Natural killer cell (primary cell): Measurements from ENCODE around the gene VN1R5. TPM values are rescaled to one million over a fixed set of nuclear protein-coding genes. Genes with fewer than 3 reads are reported as not detected.

Experiments used
- ATAC-seq, 3 donors: fragments of 150-1000 bp in 2 of 3; fragments of 200-7000 bp in 1 of 3; cut with Tn5 transposase; 1 replicate in 1 of 3; 2 replicates in 2 of 3; pipeline ENCODE4 v1.10.0; 2021; ENCODE audit warnings: mild to moderate bottlenecking in 2 of 3, moderate library complexity in 2 of 3
- DNase-seq, 2 donors: peaks; one replicate each; pipeline versions ENCODE4 v3.0.0 to v3.0.0-alpha.2; 2013 to 2021; ENCODE audit warnings: mixed read lengths in 1 of 2
- H3K27ac ChIP-seq: one replicate; pipeline ENCODE4 v1.5.1; 2013; ENCODE audit warnings: mild to moderate bottlenecking, low read length
- H3K27me3 ChIP-seq: one replicate; pipeline ENCODE4 v1.6.1; 2013; ENCODE audit warnings: low read length; ENCODE audit not compliant: control insufficient read depth, insufficient read depth
- H3K36me3 ChIP-seq: one replicate; pipeline ENCODE4 v1.6.1; 2013; ENCODE audit warnings: low read length; ENCODE audit not compliant: control insufficient read depth, insufficient read depth
- H3K4me1 ChIP-seq: one replicate; pipeline ENCODE4 v1.6.1; 2013; ENCODE audit warnings: low read length; ENCODE audit not compliant: control insufficient read depth, insufficient read depth
- H3K4me3 ChIP-seq: one replicate; pipeline ENCODE4 v1.5.1; 2013; ENCODE audit warnings: low read length
- H3K9me3 ChIP-seq: one replicate; pipeline ENCODE4 v1.6.1; 2013; ENCODE audit warnings: low read length; ENCODE audit not compliant: control insufficient read depth, insufficient read depth
- H3K27ac Mint-ChIP-seq, 2 donors: one replicate each; pipeline ENCODE4 v1.8.0; 2022; ENCODE audit warnings: mild to moderate bottlenecking in 2 of 2, mixed read lengths in 2 of 2, moderate library complexity in 1 of 2
- H3K27me3 Mint-ChIP-seq, 2 donors: one replicate each; pipeline ENCODE4 v1.8.0; 2022; ENCODE audit warnings: low read depth in 2 of 2, mixed read lengths in 2 of 2
- H3K36me3 Mint-ChIP-seq: one replicate; pipeline ENCODE4 v1.8.0; 2022; ENCODE audit warnings: mixed read lengths
- H3K4me1 Mint-ChIP-seq, 2 donors: one replicate each; pipeline ENCODE4 v1.8.0; 2022; ENCODE audit warnings: mixed read lengths in 2 of 2
- H3K4me3 Mint-ChIP-seq: one replicate; pipeline ENCODE4 v1.8.0; 2022; ENCODE audit warnings: mild to moderate bottlenecking, moderate library complexity, mixed read lengths
- H3K9me3 Mint-ChIP-seq, 2 donors: one replicate each; pipeline ENCODE4 v1.8.0; 2022; ENCODE audit warnings: mixed read lengths in 2 of 2
- WGBS: methylation state at CpG from one replicate; pipeline ENCODE4 v1.1.7; 2013; ENCODE audit warnings: missing lambda C conversion rate; ENCODE audit not compliant: insufficient coverage; 5-methylcytosine and 5-hydroxymethylcytosine counted together
- intact Hi-C: fragments of 100-400 bp; cut with micrococcal nuclease; formaldehyde crosslinking; loops from one replicate; pipeline ENCODE4 v1.14.2; 2022
- total RNA-seq, 4 donors: library from RNA; stranded (reverse); fragments of 120-200 nt in 1 of 4; gene quantifications; one replicate each; pipeline versions ENCODE4 v1.2.3 to v1.2.4, GENCODE V29; 2013 to 2022
- TF ChIP-seq, protein P1 (sequence below): fragments of 200-600 bp; IDR thresholded peaks from one replicate; pipeline ENCODE4 v1.8.0; 2022; ENCODE audit warnings: antibody characterized with exemption

VN1R5 gene
- total RNA-seq, 3 donors from 2014 or later (not counting 1 experiment from before 2014, with no cell fraction given), result not detected

DNA sequence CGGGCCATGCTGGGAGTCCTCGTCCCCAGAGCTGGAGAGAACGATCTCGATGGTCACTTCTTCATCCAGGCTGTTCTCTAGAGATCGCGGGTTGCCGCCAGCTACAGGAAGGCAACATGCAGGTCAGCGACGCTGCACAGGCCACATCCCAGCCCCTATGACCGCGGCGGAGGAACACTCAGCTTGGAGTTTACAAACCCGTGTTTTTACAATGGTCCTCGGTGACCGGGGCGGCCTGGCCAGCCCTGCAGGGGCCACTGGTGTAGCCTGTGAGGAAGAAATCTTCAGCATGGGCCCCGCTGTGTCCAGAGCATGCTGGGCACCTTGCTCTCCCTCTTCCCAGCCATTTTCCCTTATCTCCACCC is 45.3 kb downstream of the VN1R5 start:
- Mint-ChIP-seq H3K36me3 (peaks cover 13% of the 10 kb centered on the region), H3K27ac (no peak overlapping the region), H3K4me3 (no peak overlapping the region), H3K4me1 (no peaks in the 10 kb centered on the region), H3K27me3 (no peaks in the 10 kb centered on the region), H3K9me3 (no peaks in the 10 kb centered on the region)
- intact Hi-C loops, result no loop called here
- Histone ChIP-seq H3K4me1 (no peaks in the 10 kb centered on the region), H3K36me3 (peaks cover 14% of the 10 kb centered on the region), H3K27me3 (no peaks in the 10 kb centered on the region), H3K9me3 (no peaks in the 10 kb centered on the region), H3K4me3 (no peak overlapping the region), H3K27ac (no peak overlapping the region)
- DNase-seq (no peak), ATAC-seq (no peak)
- 94% methylated on average over 17 of the region's 17 CpGs for WGBS
- TF ChIP-seq, protein P1, sequence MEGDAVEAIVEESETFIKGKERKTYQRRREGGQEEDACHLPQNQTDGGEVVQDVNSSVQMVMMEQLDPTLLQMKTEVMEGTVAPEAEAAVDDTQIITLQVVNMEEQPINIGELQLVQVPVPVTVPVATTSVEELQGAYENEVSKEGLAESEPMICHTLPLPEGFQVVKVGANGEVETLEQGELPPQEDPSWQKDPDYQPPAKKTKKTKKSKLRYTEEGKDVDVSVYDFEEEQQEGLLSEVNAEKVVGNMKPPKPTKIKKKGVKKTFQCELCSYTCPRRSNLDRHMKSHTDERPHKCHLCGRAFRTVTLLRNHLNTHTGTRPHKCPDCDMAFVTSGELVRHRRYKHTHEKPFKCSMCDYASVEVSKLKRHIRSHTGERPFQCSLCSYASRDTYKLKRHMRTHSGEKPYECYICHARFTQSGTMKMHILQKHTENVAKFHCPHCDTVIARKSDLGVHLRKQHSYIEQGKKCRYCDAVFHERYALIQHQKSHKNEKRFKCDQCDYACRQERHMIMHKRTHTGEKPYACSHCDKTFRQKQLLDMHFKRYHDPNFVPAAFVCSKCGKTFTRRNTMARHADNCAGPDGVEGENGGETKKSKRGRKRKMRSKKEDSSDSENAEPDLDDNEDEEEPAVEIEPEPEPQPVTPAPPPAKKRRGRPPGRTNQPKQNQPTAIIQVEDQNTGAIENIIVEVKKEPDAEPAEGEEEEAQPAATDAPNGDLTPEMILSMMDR, result no peak

DNA sequence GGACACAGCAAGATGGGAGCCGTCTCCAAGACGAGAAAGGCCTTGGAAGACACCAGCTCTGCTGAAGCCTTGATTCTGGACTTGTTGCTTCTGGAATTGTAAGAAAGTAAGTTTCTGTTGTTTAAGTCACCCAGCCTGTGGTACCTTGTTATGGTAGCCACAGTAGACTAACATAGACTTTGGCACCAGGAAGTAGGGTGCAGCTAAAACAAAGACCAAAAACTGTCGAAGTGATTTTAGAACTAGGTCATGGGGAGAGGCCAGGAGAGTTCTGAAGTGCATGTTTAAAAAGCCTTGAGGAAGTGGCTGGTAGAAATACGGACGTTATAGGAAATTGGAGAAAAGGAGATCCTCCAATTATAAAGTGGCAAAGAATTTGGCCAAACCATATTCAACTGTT is 47.3 kb downstream of the VN1R5 start:
- intact Hi-C loops, result no loop called here
- Histone ChIP-seq H3K27me3 (no peaks in the 10 kb centered on the region), H3K9me3 (no peaks in the 10 kb centered on the region), H3K4me3 (no peak overlapping the region), H3K36me3 (peaks cover 24% of the 10 kb centered on the region), H3K4me1 (no peaks in the 10 kb centered on the region), H3K27ac (no peak overlapping the region)
- Mint-ChIP-seq H3K4me1 (no peaks in the 10 kb centered on the region), H3K9me3 (no peaks in the 10 kb centered on the region), H3K27ac (no peak overlapping the region), H3K27me3 (no peaks in the 10 kb centered on the region), H3K36me3 (peaks cover 13% of the 10 kb centered on the region), H3K4me3 (no peak overlapping the region)
- 66% methylated on average over 5 of the region's 5 CpGs for WGBS
- TF ChIP-seq, protein P1, result no peak
- DNase-seq, result no peak
- ATAC-seq, result no peak

DNA sequence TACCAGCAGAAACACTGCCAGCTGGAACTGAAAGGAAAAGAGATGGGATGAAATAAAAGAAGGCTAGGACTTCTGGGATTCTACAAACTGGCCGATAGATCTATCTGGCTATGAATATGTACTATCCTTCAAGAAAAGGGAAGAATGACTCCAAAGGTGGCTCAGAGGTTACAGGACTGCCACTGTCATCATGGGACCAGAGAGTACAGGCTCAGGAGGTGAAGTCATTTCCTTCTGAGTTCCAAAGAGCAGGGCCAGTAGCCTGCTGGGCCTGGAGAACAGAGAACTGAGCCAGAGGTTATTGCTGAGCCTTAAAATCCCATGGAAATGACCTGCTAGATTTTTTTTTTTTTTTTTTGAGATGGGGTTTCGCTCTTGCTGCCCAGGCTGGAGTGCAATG is 48.2 kb downstream of the VN1R5 start:
- intact Hi-C loops, result no loop called here
- Histone ChIP-seq H3K27ac (no peak overlapping the region), H3K36me3 (peaks cover 31% of the 10 kb centered on the region), H3K4me3 (no peak overlapping the region), H3K27me3 (no peaks in the 10 kb centered on the region), H3K9me3 (no peaks in the 10 kb centered on the region), H3K4me1 (no peaks in the 10 kb centered on the region)
- H3K4me1 Mint-ChIP-seq, result no peaks in the 10 kb centered on the region
- H3K27ac Mint-ChIP-seq, result no peak overlapping the region
- 100% methylated on average over 2 of the region's 2 CpGs for WGBS
- DNase-seq (no peak), ATAC-seq (no peak)
- no peak overlapping the region for H3K4me3 Mint-ChIP-seq
- no peaks in the 10 kb centered on the region for H3K27me3 Mint-ChIP-seq
- H3K9me3 Mint-ChIP-seq, result no peaks in the 10 kb centered on the region
- TF ChIP-seq, protein P1, result no peak
- H3K36me3 Mint-ChIP-seq, result peaks cover 13% of the 10 kb centered on the region

Other genes with a start within 250 kb of the VN1R5 start
- gene ZNF695, start 248.0 kb upstream of the VN1R5 start, total RNA-seq, result under 1 TPM in 2 of 3 donors, not detected in 1; 0.10 to 0.57 TPM
- under 1 TPM; 0.35 to 0.95 (median 0.45) TPM for gene ZNF670, start 177.3 kb upstream of the VN1R5 start, total RNA-seq
- 10 to 100 TPM; 16.2 to 18.3 (median 17.0) TPM for gene ZNF669, start 151.7 kb upstream of the VN1R5 start, total RNA-seq
- gene ZNF124, start 84.1 kb upstream of the VN1R5 start, total RNA-seq, result 10 to 100 TPM; 22.0 to 50.6 (median 31.2) TPM
- 10 to 100 TPM; 25.6 to 33.0 (median 27.9) TPM for gene ZNF496, start 75.8 kb downstream of the VN1R5 start, total RNA-seq
- 10 to 100 TPM; 11.3 to 34.1 (median 11.7) TPM for gene NLRP3, start 160.1 kb downstream of the VN1R5 start, total RNA-seq
- gene OR2B11, start 202.0 kb downstream of the VN1R5 start, total RNA-seq, result not detected